ENCODE results near the gene RRM1.
"Not testable (repeated sequence)": the region's sequence is repeated elsewhere in the genome, so short reads cannot be mapped to it uniquely, and the experiment has no call there.

The RRM1 gene

GRCh38 chr11:4094348-4095291, at the start of gene RRM1:
TSS of gene RRM1 (plus strand) at chr11:4094799. CDS start at chr11:4095013, 214 bp downstream.
- DNase-seq = peak; percentile 91

DNA sequence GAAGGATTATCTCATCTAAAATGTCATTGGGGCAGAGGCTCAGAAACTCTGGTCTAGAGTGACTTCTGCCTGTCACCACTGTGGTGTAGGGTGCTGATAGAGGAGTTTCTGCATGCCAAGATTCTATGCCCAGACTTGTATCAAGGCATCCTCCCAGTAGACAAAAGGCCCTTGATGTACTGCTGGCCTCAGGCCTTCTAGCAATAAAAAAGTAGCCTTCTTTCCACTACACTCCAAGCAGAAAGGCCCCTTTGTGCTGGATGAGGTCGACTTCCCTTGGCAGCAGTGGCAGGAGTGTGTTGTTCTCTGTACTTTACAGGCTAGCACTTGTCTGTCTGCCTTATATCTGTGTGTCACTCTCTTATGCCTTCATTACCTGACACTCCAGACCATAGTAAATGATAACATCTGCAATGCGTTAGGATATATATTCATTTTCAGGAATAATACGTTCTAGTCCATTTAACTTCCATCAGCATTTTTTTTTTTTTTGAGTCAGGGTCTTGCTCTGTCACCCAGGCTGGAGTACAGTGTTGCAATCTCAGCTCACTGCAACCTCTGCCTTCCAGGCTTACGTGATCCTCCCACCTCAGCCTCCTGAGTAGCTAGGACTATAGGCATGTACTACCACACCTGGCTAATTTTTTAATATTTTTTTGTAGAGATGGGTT, 49.5 kb upstream of the RRM1 start:
- no peak for DNase-seq

DNA sequence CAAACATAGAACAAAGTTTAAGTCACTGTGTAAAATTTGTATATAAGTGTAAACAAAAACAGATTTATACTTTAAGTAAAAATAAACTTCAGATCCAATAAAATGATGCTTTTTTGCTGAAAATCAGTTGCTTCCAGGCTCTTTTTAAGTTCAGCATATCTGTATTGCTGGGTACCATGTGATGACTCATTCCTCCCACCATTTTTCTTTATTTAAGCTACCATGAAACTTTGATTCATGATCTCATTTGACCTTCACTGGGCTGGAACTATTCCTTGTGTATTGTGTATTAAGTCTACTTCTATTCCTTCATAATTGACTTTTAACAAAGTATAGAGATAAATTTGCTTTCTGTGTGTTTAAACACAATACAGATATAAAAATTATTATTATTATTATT, 46.3 kb upstream of the RRM1 start:
- no peak for DNase-seq

GRCh38 chr11:4049006-4049405, 45.6 kb upstream of the RRM1 start:
- DNase-seq = no peak

- DNase-seq = no peak
These were observed 44.5 kb upstream of the RRM1 start for GRCh38 chr11:4050138-4050537.

DNA sequence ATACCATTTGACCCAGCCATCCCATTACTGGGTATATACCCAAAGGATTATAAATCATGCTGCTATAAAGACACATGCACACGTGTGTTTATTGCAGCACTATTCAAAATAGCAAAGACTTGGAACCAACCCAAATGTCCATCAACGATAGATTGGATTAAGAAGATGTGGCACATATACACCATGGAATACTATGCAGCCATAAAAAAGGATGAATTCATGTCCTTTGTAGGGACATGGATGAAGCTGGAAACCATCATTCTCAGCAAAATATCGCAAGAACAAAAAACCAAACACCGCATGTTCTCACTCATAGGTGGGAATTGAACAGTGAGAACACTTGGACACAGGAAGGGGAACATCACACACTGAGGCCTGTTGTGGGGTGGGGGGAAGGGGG, 41.4 kb upstream of the RRM1 start:
- DNase-seq = not testable (repeated sequence)

DNA sequence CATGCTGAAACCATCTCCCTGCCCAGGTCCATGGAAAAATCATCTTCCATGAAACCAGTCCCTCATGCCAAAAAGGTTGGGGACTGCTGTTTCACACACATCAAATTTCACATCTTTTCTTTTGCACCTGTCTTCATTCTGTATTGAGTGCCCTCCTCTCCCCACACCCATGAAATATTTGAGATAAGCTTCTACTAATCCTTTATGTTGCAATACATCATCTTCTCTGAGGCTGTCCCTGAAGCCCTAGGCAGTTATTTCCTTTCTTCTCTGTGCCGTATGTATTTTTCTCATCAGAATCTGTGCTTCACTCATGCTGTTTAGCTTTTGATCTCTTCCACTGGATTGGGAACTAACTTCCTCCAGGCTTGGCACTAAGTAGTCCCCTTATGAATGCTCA, 40.0 kb upstream of the RRM1 start:
- DNase-seq = no peak

DNA sequence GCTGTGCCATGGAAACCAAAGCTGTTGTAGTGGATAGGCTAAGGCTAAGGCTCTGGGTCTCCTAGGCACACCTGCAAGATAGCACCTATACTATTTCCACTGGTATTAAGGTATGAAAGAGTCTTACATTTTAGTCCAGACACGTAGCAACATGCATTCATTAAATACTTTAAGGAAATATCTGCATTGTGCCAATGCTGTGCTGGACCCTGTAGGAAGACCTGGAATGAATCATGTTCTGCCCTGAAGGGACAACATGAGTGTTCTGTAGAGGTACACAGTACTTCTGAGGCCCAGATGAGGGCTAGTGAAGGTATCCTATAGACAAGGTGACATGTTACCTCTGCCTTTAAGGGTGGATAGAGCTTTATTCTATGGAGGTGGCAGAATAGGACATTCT, 35.2 kb upstream of the RRM1 start:
- no peak for DNase-seq

DNA sequence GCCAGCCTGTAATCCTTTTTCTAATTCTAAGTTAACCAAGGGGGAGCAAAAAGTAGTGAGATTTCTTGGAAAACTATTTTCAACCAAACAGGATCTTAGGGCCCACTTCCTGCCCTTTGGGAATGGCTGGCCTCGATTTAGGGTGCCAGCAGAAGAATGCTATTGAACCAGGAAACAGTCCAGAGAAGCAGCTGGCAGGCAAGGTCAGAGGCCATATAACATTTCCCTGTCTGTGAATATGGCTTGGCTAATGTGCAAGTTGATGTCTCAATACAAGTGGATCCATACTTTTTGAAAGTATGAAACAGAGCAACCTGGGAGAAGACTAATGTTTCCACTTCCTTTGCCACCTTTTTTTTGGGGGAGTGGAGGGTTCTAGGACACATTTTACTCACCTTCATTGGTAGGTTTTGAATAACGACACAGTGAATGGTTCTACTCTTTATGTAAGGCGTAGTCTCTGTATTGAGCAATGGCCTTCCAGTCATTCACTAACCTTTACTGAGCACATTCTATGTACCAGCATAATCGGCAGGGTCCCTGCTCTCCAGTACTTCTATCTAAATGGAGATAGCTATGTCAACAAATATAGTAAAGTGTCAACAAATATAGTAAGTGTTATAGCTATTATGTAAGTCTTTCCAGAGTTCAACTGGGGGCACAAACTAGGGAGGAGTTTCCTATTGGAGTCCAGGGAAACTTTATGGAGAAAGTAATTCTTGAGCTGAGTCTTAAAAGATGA, 34.2 kb upstream of the RRM1 start:
- no peak for DNase-seq

- no peak for DNase-seq
These were observed 32.9 kb upstream of the RRM1 start for GRCh38 chr11:4061700-4062099.

DNA sequence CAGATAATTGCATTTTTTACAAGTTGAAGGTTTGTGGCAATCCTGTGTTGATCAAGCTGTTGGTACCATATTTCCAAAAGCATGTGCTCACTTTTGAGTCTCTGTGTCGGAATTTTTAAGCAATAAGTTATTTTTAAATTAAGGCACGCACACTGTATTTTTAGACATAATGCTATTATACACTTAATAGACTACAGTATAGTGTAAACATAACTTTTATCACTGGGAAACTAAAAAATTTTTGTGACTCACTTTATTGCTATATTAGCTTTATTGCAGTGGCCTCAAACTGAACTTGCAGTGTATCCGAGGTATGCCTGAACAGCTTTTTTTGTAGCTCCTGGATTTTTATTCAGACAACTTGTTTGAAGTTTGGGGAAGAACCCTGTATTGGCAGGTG, 31.3 kb upstream of the RRM1 start:
- no peak for DNase-seq

- no peak for DNase-seq
These were observed 30.2 kb upstream of the RRM1 start for GRCh38 chr11:4064278-4064955.

- DNase-seq = no peak
These were observed 29.5 kb upstream of the RRM1 start for GRCh38 chr11:4065086-4065485.

DNA sequence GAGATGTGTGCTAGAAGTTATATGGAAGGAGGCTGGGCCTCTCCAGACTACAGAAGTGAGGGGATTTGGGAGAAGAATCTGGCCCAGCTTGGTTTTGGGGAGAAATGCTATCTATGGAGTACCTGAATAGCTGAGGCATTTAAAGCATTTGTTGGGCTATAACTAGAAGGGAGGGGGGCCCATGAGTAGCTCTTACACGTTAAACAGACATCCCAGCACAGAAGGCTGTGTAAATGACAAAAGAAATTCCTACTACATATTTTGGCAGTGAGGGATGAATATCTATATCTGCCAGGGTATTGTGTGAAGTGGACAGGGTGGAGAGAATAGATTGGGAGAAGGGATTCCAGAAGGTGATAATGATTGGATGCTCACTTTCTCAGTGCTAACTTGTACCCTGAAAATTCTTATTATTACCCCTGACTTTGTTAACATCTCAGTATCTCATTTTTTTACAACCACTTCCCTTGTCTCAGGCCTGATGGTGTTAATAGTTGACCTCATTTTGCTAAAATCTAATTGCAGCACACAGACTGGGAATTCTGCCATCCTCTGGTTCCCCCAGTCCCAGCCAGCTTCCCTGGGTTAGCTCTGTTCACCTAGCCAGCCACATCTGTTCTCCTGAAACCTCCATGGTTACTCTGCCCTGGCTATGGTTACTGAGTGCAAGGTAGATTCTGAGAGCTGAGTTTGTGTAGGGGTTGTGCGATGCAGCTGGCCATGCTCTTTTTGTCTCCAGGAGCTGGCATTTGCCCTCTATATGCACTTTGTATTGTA, 28.8 kb upstream of the RRM1 start:
- DNase-seq = no peak

- DNase-seq = no peak
These were observed 27.7 kb upstream of the RRM1 start for GRCh38 chr11:4066910-4067309.

DNA sequence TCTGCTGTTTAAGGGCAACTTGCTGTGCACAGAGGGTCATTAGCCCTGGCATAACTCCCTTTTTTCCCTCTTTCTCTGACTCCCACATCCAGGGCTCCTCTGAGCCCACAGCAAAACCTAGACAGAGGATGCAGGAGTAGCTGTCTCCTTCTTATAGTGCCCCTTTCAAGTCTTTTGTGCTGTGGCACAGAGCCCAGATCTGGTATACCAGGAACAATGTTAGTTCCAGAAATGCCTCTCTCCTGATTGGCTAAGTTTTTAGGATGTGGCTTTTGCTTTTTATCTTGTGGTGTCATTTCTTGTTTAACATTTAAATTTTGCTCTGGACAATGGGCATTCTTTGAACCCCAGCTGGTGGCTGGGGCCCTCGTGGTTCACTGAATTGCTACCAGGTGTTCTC, 25.6 kb upstream of the RRM1 start:
- DNase-seq = no peak

- DNase-seq = no peak
These were observed 23.3 kb upstream of the RRM1 start for GRCh38 chr11:4071325-4071724.

GRCh38 chr11:4071914-4072313, 22.7 kb upstream of the RRM1 start:
- no peak for DNase-seq

DNA sequence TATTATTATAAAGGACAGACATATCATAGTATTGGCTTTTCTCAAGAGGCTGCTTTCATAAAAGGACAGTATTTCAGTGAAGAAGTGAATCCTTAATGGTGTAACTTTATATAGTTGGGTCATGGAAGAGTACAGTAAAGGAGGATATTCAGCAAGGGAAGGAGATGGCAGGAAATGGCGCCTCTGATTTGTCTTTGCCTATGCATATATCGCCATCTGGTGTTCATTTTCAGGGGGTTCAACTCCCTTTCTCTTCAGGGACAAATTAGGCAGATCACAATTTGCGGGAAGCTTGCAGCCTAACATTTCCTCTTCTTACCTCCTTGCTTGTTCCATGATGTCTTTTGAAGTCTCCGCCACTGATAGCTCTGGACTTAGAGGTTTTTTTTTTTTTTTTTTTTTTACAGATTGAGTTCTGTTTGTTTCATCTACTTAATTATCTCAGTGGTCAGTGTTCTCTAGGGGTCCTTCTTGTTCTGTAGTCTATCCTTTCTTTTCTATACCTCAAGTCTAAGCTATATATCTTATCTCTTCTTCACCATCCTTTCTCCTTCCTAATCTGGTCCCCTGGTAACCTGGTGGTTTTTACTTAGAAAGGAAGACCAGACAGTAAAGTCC, 21.8 kb upstream of the RRM1 start:
- peak; percentile 88 for DNase-seq

GRCh38 chr11:4074266-4074665, 20.3 kb upstream of the RRM1 start:
- no peak for DNase-seq

DNA sequence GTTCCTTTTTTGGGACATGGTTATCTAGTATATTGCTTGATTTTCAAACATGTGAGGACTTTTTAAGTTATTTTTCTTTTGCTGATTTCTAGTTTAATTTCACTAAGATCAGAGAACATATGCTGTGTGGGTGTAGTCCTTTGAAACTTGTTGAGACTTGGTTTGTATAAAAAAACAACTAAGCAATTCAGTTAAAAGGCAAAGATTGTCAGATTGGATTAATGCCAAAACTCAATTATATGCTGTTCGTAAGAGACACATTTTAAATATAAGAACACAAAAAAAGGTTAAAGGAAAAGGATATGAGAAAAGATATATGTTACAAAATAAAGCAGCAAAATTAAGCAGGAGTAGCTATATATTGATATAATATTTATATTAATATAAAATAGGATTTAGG, 17.8 kb upstream of the RRM1 start:
- DNase-seq = no peak

DNA sequence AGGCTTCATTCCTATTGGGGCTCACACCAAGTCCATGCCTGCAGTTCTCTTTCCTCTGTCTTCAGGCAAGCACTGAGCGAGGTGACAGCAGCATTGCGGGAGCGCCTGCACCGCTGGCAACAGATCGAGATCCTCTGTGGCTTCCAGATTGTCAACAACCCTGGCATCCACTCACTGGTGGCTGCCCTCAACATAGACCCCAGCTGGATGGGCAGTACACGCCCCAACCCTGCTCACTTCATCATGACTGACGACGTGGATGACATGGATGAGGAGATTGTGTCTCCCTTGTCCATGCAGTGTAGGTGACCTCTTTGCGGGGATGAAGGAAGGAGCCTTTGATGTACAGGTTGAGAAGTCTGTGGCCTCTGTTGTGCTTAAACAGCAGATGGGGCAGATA, 11.4 kb upstream of the RRM1 start:
- no peak for DNase-seq

All from NCI-H748 treated with DMSO at 0.1 percent for 48 hours (cell line).